Activated CD8-positive, alpha-beta T cell treated with anti-CD3 and anti-CD28 coated beads, Interleukin-2, amount 10 ng/mL, durations not matched to agents 7 days and 5 days (primary cell): ENCODE measurements around the gene PKN2. TPM values are rescaled to one million over a fixed set of nuclear protein-coding genes. Genes with fewer than 3 reads are reported as not detected.
A peak's percentile ranks its signal among the peaks of the same experiment; 100 is the strongest.

Experiments
- ATAC-seq: fragments of 150-1000 bp; cut with Tn5 transposase; one replicate; pipeline ENCODE4 v1.10.0; 2021; ENCODE audit warnings: moderate library complexity
- CTCF ChIA-PET: fragments of 350-600 bp; sonication (Branson Sonifier 250); formaldehyde crosslinking; loops from one replicate; lab custom pipeline; 2021; ENCODE audit warnings: antibody characterized with exemption; lab: Charles Lee
- POLR2A ChIA-PET: fragments of 350-600 bp; sonication (Branson Sonifier 250); formaldehyde crosslinking; loops from one replicate; lab custom pipeline; 2021; ENCODE audit warnings: antibody characterized with exemption; lab: Charles Lee
- DNase-seq: peaks from one replicate; pipeline ENCODE4 v3.0.0-alpha.2; 2020
- H3K27ac Mint-ChIP-seq: one replicate; pipeline ENCODE4 v1.8.0; 2021; ENCODE audit warnings: mild to moderate bottlenecking, mixed read lengths
- H3K27me3 Mint-ChIP-seq: one replicate; pipeline ENCODE4 v1.8.0; 2021; ENCODE audit warnings: low read depth, mixed read lengths
- H3K36me3 Mint-ChIP-seq: one replicate; pipeline ENCODE4 v1.8.0; 2021; ENCODE audit warnings: low read depth, mixed read lengths
- H3K4me1 Mint-ChIP-seq: one replicate; pipeline ENCODE4 v1.8.0; 2021; ENCODE audit warnings: low read depth, mixed read lengths
- H3K4me3 Mint-ChIP-seq: one replicate; pipeline ENCODE4 v1.8.0; 2021; ENCODE audit warnings: mild to moderate bottlenecking, mixed read lengths
- H3K9me3 Mint-ChIP-seq: one replicate; pipeline ENCODE4 v1.8.0; 2022; ENCODE audit warnings: mixed read lengths; ENCODE audit not compliant: insufficient read depth
- total RNA-seq, 2 experiments: library from RNA; stranded (reverse); gene quantifications; one replicate each; pipeline ENCODE4 v1.2.3, GENCODE V29; 2021

The PKN2 gene
- total RNA-seq, 2 experiments from 2014 or later = 23.6 to 24.4 TPM

DNA sequence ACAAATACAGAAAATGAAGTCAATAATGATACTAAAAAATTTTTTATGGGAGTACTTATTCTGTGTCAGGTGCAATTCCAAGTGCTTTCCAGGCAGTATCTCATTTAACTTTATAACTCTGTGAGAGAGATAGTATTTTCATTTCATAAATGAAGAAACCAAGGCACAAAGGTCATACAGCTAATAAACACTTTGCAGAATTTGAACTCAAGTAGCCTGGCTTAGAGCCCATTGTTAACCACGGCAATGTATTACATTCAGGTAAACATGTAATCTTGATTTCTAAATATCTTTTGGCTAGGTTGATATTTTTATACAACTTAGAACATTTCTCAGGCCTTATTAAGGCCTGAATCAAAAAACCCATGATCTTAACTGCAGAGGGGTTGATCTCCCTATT is 28.9 kb upstream of the PKN2 start:
- Mint-ChIP-seq H3K27me3 (peaks cover 6% of the 10 kb centered on the region), H3K27ac (no peak overlapping the region), H3K9me3 (no peaks in the 10 kb centered on the region), H3K4me3 (no peak overlapping the region), H3K4me1 (peaks cover 7% of the 10 kb centered on the region), H3K36me3 (no peaks in the 10 kb centered on the region)
- ATAC-seq (no peak), DNase-seq (no peak)
- CTCF ChIA-PET = interaction anchor here (0.7 to 8.6 kb wide), 13 partner anchors 8 to 1305 kb away, joined by 3 to 63 read pairs (median 4); partner anchors contain the start of gene PKN2
- POLR2A ChIA-PET = interaction anchor here (1.3 kb wide), 1 partner anchor 30 kb away, joined by 3 read pairs; no protein-coding TSS in a partner anchor

DNA sequence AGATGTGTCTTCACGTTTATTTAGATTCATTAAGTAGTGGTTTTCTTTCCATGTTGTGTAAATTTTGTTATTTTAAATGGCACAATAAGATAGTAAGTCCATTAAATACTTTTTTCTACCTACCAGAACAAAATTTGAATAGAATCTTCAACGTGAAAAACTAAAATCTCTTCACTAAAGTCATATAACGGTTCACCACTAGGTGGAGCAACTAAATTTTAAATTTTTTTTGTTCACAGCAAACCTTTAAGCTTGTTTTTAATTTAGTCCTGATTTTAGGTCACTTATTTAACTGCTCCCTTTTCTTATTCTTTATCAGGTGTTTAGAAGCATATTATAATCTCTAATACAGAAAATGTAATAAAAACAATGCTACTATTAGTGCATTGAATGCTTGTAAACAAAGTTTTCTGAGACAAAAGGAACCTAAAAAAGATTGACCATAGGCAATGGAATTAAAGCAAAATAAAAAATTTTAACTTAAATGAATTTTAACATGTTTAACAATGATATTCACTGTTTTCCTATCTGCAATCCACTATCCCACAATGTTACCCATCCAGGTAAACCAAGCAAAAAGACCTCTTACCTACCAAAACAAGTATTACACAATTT is 28.3 kb upstream of the PKN2 start:
- Mint-ChIP-seq H3K4me3 (no peak overlapping the region), H3K27me3 (peaks cover 2% of the 10 kb centered on the region), H3K9me3 (no peaks in the 10 kb centered on the region), H3K27ac (no peak overlapping the region), H3K4me1 (peaks cover 12% of the 10 kb centered on the region), H3K36me3 (no peaks in the 10 kb centered on the region)
- DNase-seq = no peak
- POLR2A ChIA-PET = no interaction called here
- CTCF ChIA-PET = interaction anchor here (0.7 to 8.6 kb wide), 17 partner anchors 8 to 1306 kb away, joined by 3 to 63 read pairs (median 4); partner anchors contain the start of gene PKN2
- no peak for ATAC-seq

DNA sequence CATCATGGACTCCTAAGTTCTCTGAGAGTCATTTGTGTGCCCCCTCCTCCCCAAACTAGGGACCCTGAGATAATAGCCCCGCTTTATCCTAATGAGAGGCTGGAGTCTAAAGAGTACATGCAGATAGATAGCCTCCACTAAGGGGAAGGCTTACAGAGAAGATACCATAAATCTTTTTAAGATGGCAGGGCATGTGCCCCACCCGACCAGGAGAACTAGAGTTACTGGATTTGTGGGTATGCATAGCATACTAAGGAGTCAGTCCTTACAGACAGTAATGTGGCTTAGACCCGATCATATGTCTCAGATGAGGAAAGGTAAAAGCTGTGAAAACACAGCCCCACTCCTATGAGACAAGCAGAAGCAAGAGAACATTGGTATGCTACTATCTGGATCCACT is 25.7 kb upstream of the PKN2 start:
- no peak for DNase-seq
- no peak for ATAC-seq
- Mint-ChIP-seq H3K4me1 (peaks cover 27% of the 10 kb centered on the region), H3K27me3 (no peaks in the 10 kb centered on the region), H3K9me3 (no peaks in the 10 kb centered on the region), H3K36me3 (no peaks in the 10 kb centered on the region), H3K4me3 (no peak overlapping the region), H3K27ac (no peak overlapping the region)
- POLR2A ChIA-PET = interaction anchor here (0.7 to 1.1 kb wide), 2 partner anchors 25 to 27 kb away, joined by 3 to 4 read pairs; no protein-coding TSS in a partner anchor
- CTCF ChIA-PET = interaction anchor here (1.2 to 8.6 kb wide), 3 partner anchors 17 to 219 kb away, joined by 5 to 63 read pairs (median 37); partner anchors contain the start of gene PKN2

DNA sequence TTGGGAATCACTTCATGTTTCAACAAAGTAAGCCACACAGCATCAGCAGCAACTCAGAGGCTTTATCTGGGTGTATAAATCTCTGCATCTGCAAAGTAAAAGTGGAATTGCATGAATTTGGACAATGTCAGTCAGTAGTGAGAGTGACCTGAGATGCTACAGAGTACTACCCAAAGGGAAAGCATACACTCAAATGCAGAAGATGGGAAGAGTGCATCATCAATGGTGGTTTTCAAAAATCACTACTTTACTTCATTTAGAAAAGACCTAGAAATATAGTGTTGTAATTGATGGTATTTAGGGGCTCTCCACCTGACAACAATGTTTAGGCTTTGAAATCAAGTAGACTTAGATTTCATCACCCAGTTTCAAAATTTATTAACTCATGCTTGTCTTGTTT is 24.5 kb upstream of the PKN2 start:
- Mint-ChIP-seq H3K27me3 (no peaks in the 10 kb centered on the region), H3K4me1 (peaks cover 27% of the 10 kb centered on the region), H3K36me3 (no peaks in the 10 kb centered on the region), H3K4me3 (no peak overlapping the region), H3K9me3 (no peaks in the 10 kb centered on the region), H3K27ac (no peak overlapping the region)
- ChIA-PET POLR2A (interaction anchor here (0.8 to 1.0 kb wide), 2 partner anchors 25 to 231 kb away, joined by 3 read pairs; partner anchors contain the start of genes GTF2B and PKN2), CTCF (interaction anchor here (1.2 to 8.6 kb wide), 2 partner anchors 16 to 217 kb away, joined by 5 to 63 read pairs; no protein-coding TSS in a partner anchor)
- ATAC-seq (no peak), DNase-seq (no peak)

DNA sequence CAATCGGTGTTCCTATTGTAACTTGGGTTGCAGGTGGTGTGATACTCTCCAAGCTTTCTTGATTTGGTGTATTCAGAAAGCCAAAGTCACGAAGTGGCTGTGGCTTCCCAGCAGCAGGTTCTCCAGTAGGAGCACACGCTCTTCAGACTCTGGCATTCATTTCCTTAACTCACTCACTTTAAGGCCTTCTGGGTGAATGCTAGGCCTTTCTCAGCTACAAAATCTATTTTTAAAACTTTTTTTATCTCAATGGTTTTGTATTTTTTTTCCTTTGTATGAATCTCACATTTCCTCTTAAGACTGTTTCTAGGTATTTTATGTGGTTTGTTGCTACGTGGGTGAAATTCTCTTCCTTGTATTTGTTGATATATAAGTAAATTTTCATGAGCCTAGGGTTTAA is 22.9 kb upstream of the PKN2 start:
- Mint-ChIP-seq H3K36me3 (no peaks in the 10 kb centered on the region), H3K4me1 (peaks cover 27% of the 10 kb centered on the region), H3K4me3 (peak overlapping the region; percentile 64), H3K27ac (peak overlapping the region; percentile 79), H3K9me3 (no peaks in the 10 kb centered on the region), H3K27me3 (peaks cover 2% of the 10 kb centered on the region)
- POLR2A ChIA-PET = no interaction called here
- ATAC-seq = peak; percentile 76
- peak; percentile 28 for DNase-seq
- CTCF ChIA-PET = interaction anchor here (1.2 to 8.6 kb wide), 5 partner anchors 14 to 216 kb away, joined by 4 to 63 read pairs (median 7); no protein-coding TSS in a partner anchor

DNA sequence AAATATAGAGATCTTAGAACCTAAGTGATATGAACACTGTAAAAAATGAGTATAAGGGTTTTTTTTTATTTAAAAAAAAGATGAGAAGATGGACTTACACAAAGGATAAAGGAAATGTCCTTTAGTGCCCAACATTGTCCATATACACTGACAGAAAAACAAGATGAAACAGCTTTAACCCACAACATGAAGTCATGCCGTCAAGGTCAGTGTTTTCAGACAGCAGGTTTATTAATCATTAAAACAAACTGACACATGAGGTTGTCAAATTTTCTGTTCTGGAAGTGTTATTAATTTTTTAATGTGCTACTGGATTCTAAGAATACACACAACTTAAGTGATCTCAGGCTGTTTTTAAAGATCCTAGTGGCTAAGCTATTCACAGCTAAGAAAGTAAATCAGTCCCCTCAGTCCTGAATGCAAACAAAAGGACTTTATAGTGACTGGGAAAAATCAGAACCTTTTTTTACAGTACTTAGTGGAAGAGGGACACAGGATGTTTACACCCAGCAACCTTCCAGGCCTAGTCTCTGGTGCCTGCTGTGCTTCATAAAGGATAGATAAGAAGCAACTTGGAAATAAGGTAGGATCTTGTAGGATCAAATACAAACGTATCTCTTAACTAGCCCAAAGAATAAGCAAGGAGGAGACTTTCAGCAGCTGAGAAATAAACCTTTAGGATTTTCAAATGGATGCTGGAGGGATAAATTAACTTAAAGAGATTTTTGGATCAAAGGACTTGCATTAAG is 21.9 kb upstream of the PKN2 start:
- no peak for ATAC-seq
- H3K9me3 Mint-ChIP-seq = no peaks in the 10 kb centered on the region

DNA sequence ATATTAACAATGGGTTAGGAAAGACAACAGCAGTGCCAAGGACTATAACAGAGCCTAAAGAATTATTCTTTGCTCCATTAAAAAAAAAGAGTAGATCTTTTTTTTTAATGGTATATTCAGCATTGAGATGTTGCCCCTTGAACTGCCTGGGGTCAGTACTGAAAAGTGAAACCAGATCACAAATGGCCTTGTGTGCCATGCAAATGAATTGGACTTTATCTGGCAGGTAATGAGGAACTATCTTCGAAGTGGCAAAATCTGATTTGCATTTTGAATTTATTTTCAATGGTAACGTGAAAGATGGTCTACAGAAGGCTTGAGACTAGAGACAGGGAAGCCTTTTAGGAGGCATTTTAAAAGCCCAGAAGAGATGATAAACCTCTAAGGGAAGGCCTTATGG is 21.4 kb upstream of the PKN2 start:
- ChIA-PET CTCF (no interaction called here), POLR2A (no interaction called here)
- no peak for ATAC-seq
- H3K27ac Mint-ChIP-seq = no peak overlapping the region
- H3K4me3 Mint-ChIP-seq = no peak overlapping the region
- DNase-seq = no peak
- peaks cover 27% of the 10 kb centered on the region for H3K4me1 Mint-ChIP-seq
- H3K9me3 Mint-ChIP-seq = no peaks in the 10 kb centered on the region
- no peaks in the 10 kb centered on the region for H3K36me3 Mint-ChIP-seq
- H3K27me3 Mint-ChIP-seq = peaks cover 2% of the 10 kb centered on the region

More for the DNA sequence above, 21.9 kb upstream of the PKN2 start:
- no peak for DNase-seq
- Mint-ChIP-seq H3K36me3 (no peaks in the 10 kb centered on the region), H3K4me1 (peaks cover 27% of the 10 kb centered on the region), H3K27ac (no peak overlapping the region), H3K4me3 (no peak overlapping the region), H3K27me3 (peaks cover 2% of the 10 kb centered on the region)
- CTCF ChIA-PET = interaction anchor here (1.5 to 8.6 kb wide), 2 partner anchors 19 to 215 kb away, joined by 4 to 63 read pairs; no protein-coding TSS in a partner anchor
- POLR2A ChIA-PET = interaction anchor here (1.0 kb wide), 1 partner anchor 22 kb away, joined by 4 read pairs; the partner anchor contains the start of gene PKN2

DNA sequence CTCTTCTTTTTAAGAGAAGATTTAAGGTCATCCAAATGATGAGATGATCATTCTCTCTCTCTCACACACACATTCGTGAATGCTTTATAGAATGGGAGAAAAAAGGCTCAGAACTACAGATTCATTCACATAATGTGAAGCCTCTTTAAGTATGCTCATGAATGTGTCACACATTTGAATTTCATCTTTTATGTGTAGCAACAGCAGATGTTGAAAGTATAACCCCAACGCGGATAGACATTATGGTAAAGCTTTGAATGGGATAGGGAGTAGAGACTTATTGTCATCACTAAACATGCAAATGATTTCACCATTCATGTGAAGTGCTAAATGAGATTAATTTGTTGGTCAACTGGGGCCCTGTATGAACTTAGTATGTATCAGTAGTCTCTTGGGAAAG is 15.7 kb upstream of the PKN2 start:
- CTCF ChIA-PET = interaction anchor here (1.4 kb wide), 1 partner anchor 12 kb away, joined by 8 read pairs; no protein-coding TSS in a partner anchor
- peaks cover 26% of the 10 kb centered on the region for H3K27me3 Mint-ChIP-seq
- H3K4me1 Mint-ChIP-seq = no peaks in the 10 kb centered on the region
- H3K27ac Mint-ChIP-seq = no peak overlapping the region
- H3K9me3 Mint-ChIP-seq = no peaks in the 10 kb centered on the region
- H3K4me3 Mint-ChIP-seq = no peak overlapping the region
- POLR2A ChIA-PET = no interaction called here
- no peak for DNase-seq
- ATAC-seq = no peak
- no peaks in the 10 kb centered on the region for H3K36me3 Mint-ChIP-seq

DNA sequence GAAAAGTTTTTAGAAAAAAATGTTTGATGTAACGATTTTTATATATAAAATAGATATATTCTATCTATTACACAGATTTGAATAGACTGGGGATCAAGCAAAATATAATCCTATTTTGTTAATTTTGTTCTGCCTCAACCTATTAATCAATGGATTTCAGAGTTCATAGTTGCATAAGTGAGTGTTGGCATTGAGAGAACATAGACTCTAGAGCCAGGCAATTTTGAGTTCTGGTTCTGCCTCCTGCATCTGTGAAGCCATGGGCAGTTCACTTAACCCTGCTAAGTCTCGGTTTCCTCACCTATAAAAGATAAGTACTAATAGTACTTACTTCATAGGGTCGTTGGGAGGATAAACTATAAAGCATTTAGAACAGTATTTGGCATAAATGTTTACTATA is 13.6 kb upstream of the PKN2 start:
- ChIA-PET CTCF (no interaction called here), POLR2A (no interaction called here)
- ATAC-seq (no peak), DNase-seq (no peak)
- Mint-ChIP-seq H3K36me3 (no peaks in the 10 kb centered on the region), H3K9me3 (no peaks in the 10 kb centered on the region), H3K27ac (no peak overlapping the region), H3K27me3 (peaks cover 31% of the 10 kb centered on the region), H3K4me1 (no peaks in the 10 kb centered on the region), H3K4me3 (no peak overlapping the region)

DNA sequence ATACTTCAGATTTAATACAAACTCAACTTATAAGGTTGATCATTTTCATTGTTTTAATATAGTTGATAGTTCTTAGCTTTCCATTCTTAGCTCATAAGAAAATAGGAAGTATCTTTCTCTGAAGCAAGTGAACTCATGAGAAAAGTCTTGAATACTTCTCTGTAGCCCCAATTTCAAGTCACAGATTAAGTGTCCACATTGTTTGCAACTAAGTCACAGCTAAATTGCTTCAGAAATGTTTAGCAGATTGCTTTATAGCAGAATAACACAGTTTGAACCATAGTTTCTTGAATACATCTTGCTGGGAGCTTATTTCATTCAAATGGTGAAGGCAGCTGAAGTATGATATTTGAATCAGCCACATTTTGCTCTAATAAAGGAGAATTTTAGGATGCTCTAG is 10.6 kb upstream of the PKN2 start:
- no peak for DNase-seq
- no peaks in the 10 kb centered on the region for H3K36me3 Mint-ChIP-seq
- H3K4me3 Mint-ChIP-seq = no peak overlapping the region
- peaks cover 26% of the 10 kb centered on the region for H3K27me3 Mint-ChIP-seq
- ChIA-PET POLR2A (no interaction called here), CTCF (interaction anchor here (1.4 to 2.0 kb wide), 2 partner anchors 9 to 18 kb away, joined by 4 to 5 read pairs; no protein-coding TSS in a partner anchor)
- no peak overlapping the region for H3K27ac Mint-ChIP-seq
- no peak for ATAC-seq
- H3K4me1 Mint-ChIP-seq = no peaks in the 10 kb centered on the region
- no peaks in the 10 kb centered on the region for H3K9me3 Mint-ChIP-seq

DNA sequence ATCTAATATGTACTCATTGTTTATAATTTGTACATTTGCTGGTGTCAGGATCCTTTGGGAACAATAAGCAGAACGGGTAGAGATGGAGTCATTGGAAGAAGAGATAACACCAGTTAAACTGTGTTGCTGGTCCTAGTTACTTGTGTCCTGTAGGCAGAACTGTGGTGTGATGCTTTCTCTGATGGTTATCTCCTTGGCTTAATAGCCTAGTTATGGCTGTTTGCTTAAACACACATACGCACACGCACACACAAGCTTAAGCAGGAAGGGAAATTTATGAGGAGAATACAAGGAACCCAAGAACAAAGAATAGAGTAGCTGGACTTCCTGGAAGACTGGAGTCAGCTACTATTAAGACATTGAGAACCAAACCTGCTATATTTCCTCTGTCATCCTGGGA is 5.7 kb upstream of the PKN2 start:
- CTCF ChIA-PET = interaction anchor here (1.6 kb wide), 1 partner anchor 23 kb away, joined by 4 read pairs; no protein-coding TSS in a partner anchor
- Mint-ChIP-seq H3K36me3 (no peaks in the 10 kb centered on the region), H3K27me3 (peaks cover 5% of the 10 kb centered on the region), H3K27ac (no peak overlapping the region), H3K4me3 (no peak overlapping the region), H3K4me1 (peaks cover 10% of the 10 kb centered on the region), H3K9me3 (no peaks in the 10 kb centered on the region)
- DNase-seq = no peak
- POLR2A ChIA-PET = no interaction called here
- no peak for ATAC-seq
